HG03139 (cell line): ENCODE results near the gene CASP2.

ENCODE experiments used
- ATAC-seq: cut with Tn5 transposase; IDR thresholded peaks from one replicate; pipeline ENCODE4 v1.9.1; 2021; ENCODE audit not compliant: unreplicated experiment

Gene CASP2

GRCh38 chr7:143287935-143288826 lies at the start of gene CASP2:
CASP2 (plus strand) TSS chr7:143288351; CDS start chr7:143288456, 105 bp downstream.
- peak; percentile 90 for ATAC-seq

DNA sequence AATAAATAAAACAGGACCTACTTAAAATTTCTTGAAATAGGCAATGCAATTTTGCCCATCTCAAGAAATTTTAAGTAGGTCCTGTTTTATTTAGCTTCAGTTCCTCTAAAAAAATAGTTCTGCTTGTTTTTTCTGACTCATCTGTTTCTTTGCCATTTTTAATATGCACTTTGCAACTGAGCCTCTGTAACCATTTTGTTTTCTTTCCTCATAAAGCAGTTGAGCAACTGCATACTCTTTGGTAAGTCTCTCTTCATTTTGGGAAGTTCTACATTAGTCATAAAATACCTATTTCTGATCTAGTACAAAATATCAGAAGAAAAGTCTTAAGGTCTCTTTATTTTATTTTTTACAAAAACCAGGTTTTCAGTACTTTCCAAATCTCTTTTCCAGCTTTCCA lies 48.3 kb upstream of the CASP2 start:
- no peak for ATAC-seq

GRCh38 chr7:143240291-143241168 lies 47.6 kb upstream of the CASP2 start:
- ATAC-seq, result peak; percentile 94

- ATAC-seq, result no peak
These were observed 45.8 kb upstream of the CASP2 start for GRCh38 chr7:143242306-143242705.

- no peak for ATAC-seq
These were observed 45.0 kb upstream of the CASP2 start for GRCh38 chr7:143243111-143243510.

GRCh38 chr7:143243614-143244013 lies 44.5 kb upstream of the CASP2 start:
- ATAC-seq, result no peak

- ATAC-seq, result no peak
These were observed 43.8 kb upstream of the CASP2 start for GRCh38 chr7:143244321-143244720.

- no peak for ATAC-seq
These were observed 43.0 kb upstream of the CASP2 start for GRCh38 chr7:143245123-143245522.

GRCh38 chr7:143247372-143247771 lies 40.8 kb upstream of the CASP2 start:
- no peak for ATAC-seq

GRCh38 chr7:143248761-143249354 lies 39.3 kb upstream of the CASP2 start:
- no peak for ATAC-seq

DNA sequence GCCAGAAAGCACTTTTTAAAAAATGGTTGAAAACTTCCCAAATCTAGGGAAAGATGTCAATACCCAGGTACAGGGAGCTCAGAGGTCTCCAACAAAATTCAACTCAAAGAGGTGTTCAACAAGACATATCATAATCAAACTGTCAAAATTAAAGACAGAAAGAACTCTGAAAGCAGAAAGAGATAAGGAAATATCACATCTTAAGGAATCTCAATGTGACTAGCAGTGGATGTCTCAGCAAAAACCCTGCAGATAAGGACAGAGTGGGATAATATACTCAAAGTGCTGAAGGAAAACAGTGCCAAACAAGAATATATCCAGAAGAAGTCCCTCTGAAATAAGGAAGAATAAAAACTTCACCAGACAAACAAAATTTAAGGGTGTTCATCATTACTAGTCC lies 38.0 kb upstream of the CASP2 start:
- no peak for ATAC-seq

DNA sequence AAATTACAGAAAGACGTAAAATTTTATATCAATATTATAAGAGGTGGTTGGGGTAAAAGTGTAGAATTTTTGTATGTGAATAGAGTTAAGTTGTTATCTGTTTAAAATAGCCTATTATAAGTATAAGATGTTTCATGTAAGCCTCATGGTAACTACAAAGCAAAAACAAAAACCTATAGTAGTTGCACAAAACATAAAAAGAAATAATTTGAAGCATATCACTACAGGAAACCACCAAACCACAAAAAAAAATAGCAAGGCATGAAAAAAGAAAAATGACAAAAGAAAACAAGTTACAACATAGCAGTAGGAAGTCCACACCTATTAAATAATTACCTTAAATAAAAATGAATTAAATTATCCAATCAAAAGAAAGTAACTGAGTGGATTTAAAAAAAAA lies 37.3 kb upstream of the CASP2 start:
- no peak for ATAC-seq

GRCh38 chr7:143252006-143252405 lies 36.1 kb upstream of the CASP2 start:
- ATAC-seq, result no peak

- no peak for ATAC-seq
These were observed 32.6 kb upstream of the CASP2 start for GRCh38 chr7:143255564-143255963.

DNA sequence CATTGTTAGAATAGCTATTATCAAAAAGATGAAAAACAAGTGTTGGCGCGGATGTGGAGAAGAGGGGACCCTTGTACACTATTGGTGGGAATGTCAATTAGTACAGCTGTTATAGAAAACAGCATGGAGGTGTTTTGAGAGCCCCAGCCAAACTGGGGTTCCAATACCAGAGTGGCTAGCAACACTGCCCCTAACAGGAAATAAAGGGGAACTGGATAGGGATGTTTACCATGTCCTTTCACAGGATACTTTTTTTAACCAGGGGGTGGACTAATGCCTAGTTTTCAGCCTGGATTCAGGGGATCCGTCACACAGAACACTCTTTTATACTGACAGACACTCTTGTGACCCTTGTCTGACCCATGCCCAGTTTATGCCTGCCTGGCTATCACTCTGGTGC lies 31.8 kb upstream of the CASP2 start:
- no peak for ATAC-seq

DNA sequence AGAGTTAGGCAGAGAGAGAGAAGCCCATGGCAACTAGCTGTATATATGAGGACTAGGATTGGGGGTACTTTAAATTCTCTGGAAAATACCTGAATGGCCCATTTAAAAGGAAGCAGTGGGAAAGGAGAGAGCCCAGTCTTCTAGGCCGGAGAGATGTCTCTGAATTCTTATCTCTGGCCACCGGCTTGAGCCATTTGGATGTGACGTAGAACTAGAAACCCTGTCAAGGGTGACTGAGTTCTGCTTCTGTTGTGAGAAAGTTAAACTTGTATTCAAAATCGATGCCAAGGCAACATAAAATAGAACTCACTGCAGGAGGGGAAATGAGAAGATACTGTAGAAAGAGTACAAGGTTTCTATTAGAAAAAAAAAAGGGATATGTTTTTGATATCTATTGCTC lies 31.2 kb upstream of the CASP2 start:
- peak; percentile 61 for ATAC-seq

GRCh38 chr7:143257501-143257900 lies 30.6 kb upstream of the CASP2 start:
- ATAC-seq, result no peak

GRCh38 chr7:143258831-143259230 lies 29.3 kb upstream of the CASP2 start:
- ATAC-seq, result peak; percentile 36

DNA sequence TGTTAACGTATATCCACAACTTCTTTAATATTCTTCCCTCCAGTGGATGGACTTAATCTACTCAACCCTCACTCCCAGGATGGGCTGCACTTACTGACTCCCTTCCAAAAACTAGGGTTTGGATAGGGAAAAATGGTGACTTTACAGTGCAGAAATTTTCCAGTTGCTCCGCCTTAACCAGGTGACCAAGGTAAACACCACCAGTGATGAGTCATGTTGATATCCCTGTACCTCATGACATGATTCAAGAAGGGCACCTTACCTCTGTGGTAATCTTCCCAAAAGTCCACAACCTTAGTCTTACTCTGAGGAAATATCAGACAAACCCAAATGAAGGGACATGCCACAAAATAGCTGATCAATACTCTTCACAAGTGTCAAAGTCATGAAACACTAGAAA lies 28.4 kb upstream of the CASP2 start:
- ATAC-seq, result no peak

GRCh38 chr7:143261901-143262300 lies 26.2 kb upstream of the CASP2 start:
- no peak for ATAC-seq
